Neural progenitor cell (in vitro differentiated cells): ENCODE results near the gene FGF7.

ENCODE experiments used
- CTCF ChIP-seq: fragments of 200-600 bp; sonication (generic); IDR thresholded peaks from 2 replicates; pipeline ENCODE4 v1.5.1; 2017; ENCODE audit warnings: antibody characterized with exemption, mild to moderate bottlenecking
- EZH2 ChIP-seq: fragments of 200-600 bp; sonication (generic); IDR thresholded peaks from 2 replicates; pipeline ENCODE4 v1.6.1; 2017; ENCODE audit warnings: antibody characterized with exemption, mild to moderate bottlenecking, moderate library complexity

GRCh38 chr15:49452595-49452994, 29.6 kb downstream of the FGF7 start:
- no peak for TF ChIP-seq CTCF
- TF ChIP-seq EZH2: no peak
